Stimulated activated CD4-positive, alpha-beta T cell treated with anti-CD3 and anti-CD28 coated beads, Interleukin-2, amount 100 ng/mL, for 4 hours (primary cell): Measurements from ENCODE around the gene POLR2A.
A peak's percentile ranks its signal among the peaks of the same experiment; 100 is the strongest.
"Not testable (repeated sequence)": the region's sequence is repeated elsewhere in the genome, so short reads cannot be mapped to it uniquely, and the experiment has no call there.

Source experiments
- DNase-seq: peaks from one replicate; pipeline ENCODE4 v3.0.0-alpha.2; 2020; ENCODE audit warnings: low read depth

The POLR2A gene

GRCh38 chr17:7479213-7480088 lies 4.7 kb upstream of the POLR2A start, which contains the start of gene ZBTB4:
ZBTB4 (minus strand) TSS chr17:7479631; CDS start chr17:7466801, 12,830 bp downstream.
- peak; percentile 44 for DNase-seq

GRCh38 chr17:7480089-7480384 lies 4.1 kb upstream of the POLR2A start:
- no peak for DNase-seq

GRCh38 chr17:7481275-7481674 lies 2.9 kb upstream of the POLR2A start, which contains the start of gene SLC35G6:
SLC35G6 (plus strand) TSS chr17:7481446; CDS start chr17:7481517, 71 bp downstream.
- DNase-seq, result not testable (repeated sequence)

GRCh38 chr17:7481842-7482741 lies 2.1 kb upstream of the POLR2A start:
- DNase-seq, result not testable (repeated sequence)

- not testable (repeated sequence) for DNase-seq
Observed at GRCh38 chr17:7482742-7483088, 1.5 kb upstream of the POLR2A start.

- peak; percentile 88 for DNase-seq
Observed at GRCh38 chr17:7483255-7484066, 705 bp upstream of the POLR2A start.

- no peak for DNase-seq
Observed at GRCh38 chr17:7484919-7485377, 782 bp downstream of the POLR2A start.

- no peak for DNase-seq
Observed at GRCh38 chr17:7486181-7486580, 2.0 kb downstream of the POLR2A start.

GRCh38 chr17:7490144-7490543 lies 6.0 kb downstream of the POLR2A start:
- no peak for DNase-seq

- no peak for DNase-seq
Observed at GRCh38 chr17:7491583-7491982, 7.4 kb downstream of the POLR2A start.

GRCh38 chr17:7493941-7494340 lies 9.8 kb downstream of the POLR2A start:
- DNase-seq, result no peak

GRCh38 chr17:7495906-7496434 lies 11.8 kb downstream of the POLR2A start:
- no peak for DNase-seq

- no peak for DNase-seq
Observed at GRCh38 chr17:7496470-7497183, 12.5 kb downstream of the POLR2A start.

GRCh38 chr17:7497228-7497627 lies 13.1 kb downstream of the POLR2A start:
- no peak for DNase-seq

- no peak for DNase-seq
Observed at GRCh38 chr17:7497636-7498035, 13.5 kb downstream of the POLR2A start.

GRCh38 chr17:7499161-7499560 lies 15.0 kb downstream of the POLR2A start:
- DNase-seq, result no peak

- DNase-seq, result no peak
Observed at GRCh38 chr17:7501729-7502128, 17.6 kb downstream of the POLR2A start.

- no peak for DNase-seq
Observed at GRCh38 chr17:7502171-7502847, 18.1 kb downstream of the POLR2A start.

GRCh38 chr17:7502987-7503386 lies 18.8 kb downstream of the POLR2A start:
- DNase-seq, result no peak

GRCh38 chr17:7503521-7503920 lies 19.4 kb downstream of the POLR2A start:
- no peak for DNase-seq
